ENCODE results near the gene DENND10. TPM values are rescaled to one million over a fixed set of nuclear protein-coding genes. Genes with fewer than 3 reads are reported as not detected.

DENND10 gene
- total RNA-seq, 4 donors from 2014 or later, result 33.8 to 50.8 (median 45.7) TPM

GRCh38 chr10:119162452-119163092, 58.7 kb downstream of the DENND10 start:
- DNase-seq, result no peak
- Histone ChIP-seq H3K27ac (peak overlapping the region in 1 of 4 donors; percentile 4), H3K9me3 (no peaks in the 10 kb centered on the region), H3K4me3 (no peak overlapping the region), H3K4me1 (peaks cover 0 to 7% (median 2%) of the 10 kb centered on the region in 4 donors), H3K27me3 (no peaks in the 10 kb centered on the region), H3K36me3 (peaks cover 0 to 29% (median 0%) of the 10 kb centered on the region in 3 donors)
- no peak for TF ChIP-seq CTCF (IDR thresholded peaks at IDR 0.05)
- no peak for TF ChIP-seq POLR2A (IDR thresholded peaks at IDR 0.05)

- H3K27me3 ChIP-seq, result no peaks in the 10 kb centered on the region
Observed at GRCh38 chr10:119165171-119166117, 61.5 kb downstream of the DENND10 start, which contains the start of gene SFXN4. TSS of gene SFXN4 (minus strand) at chr10:119165714. CDS start at chr10:119165647, 67 bp downstream.

GRCh38 chr10:119166118-119166500, 62.2 kb downstream of the DENND10 start:
- DNase-seq, result no peak
- no peak for TF ChIP-seq POLR2A (IDR thresholded peaks at IDR 0.05)
- TF ChIP-seq CTCF (IDR thresholded peaks at IDR 0.05), result no peak
- Histone ChIP-seq H3K27me3 (no peaks in the 10 kb centered on the region), H3K4me1 (peaks cover 0 to 7% (median 2%) of the 10 kb centered on the region in 4 donors), H3K27ac (peak overlapping the region; percentile 81 to 94 (median 89)), H3K4me3 (peak overlapping the region; percentile 62 to 94 (median 73)), H3K36me3 (peaks cover 0 to 39% (median 0%) of the 10 kb centered on the region in 3 donors), H3K9me3 (no peaks in the 10 kb centered on the region)

More at GRCh38 chr10:119165171-119166117, 61.5 kb downstream of the DENND10 start, which contains the start of gene SFXN4:
- peak; percentile 78 to 92 (median 91) for DNase-seq
- peaks cover 0 to 7% (median 2%) of the 10 kb centered on the region in 4 donors for H3K4me1 ChIP-seq
- TF ChIP-seq POLR2A (IDR thresholded peaks at IDR 0.05) (peak; percentile 75 to 79), CTCF (IDR thresholded peaks at IDR 0.05) (peak in 3 of 6 experiments; percentile 13 to 34 (median 20))
- H3K36me3 ChIP-seq, result peaks cover 0 to 32% (median 0%) of the 10 kb centered on the region in 3 donors
- peak within 1 kb of the TSS; percentile 81 to 94 (median 89) for H3K27ac ChIP-seq
- peak within 1 kb of the TSS; percentile 62 to 94 (median 73) for H3K4me3 ChIP-seq
- no peaks in the 10 kb centered on the region for H3K9me3 ChIP-seq

- peak overlapping the region in 3 of 4 donors; percentile 81 to 94 (median 87) for H3K27ac ChIP-seq
- peaks cover 0 to 43% (median 0%) of the 10 kb centered on the region in 3 donors for H3K36me3 ChIP-seq
- H3K9me3 ChIP-seq, result no peaks in the 10 kb centered on the region
- peaks cover 0 to 7% (median 2%) of the 10 kb centered on the region in 4 donors for H3K4me1 ChIP-seq
- TF ChIP-seq POLR2A (IDR thresholded peaks at IDR 0.05) (no peak), CTCF (IDR thresholded peaks at IDR 0.05) (no peak)
- H3K4me3 ChIP-seq, result no peak overlapping the region
- no peaks in the 10 kb centered on the region for H3K27me3 ChIP-seq
- DNase-seq, result no peak
Observed at GRCh38 chr10:119166564-119166963, 62.7 kb downstream of the DENND10 start.

- Histone ChIP-seq H3K4me3 (no peak overlapping the region), H3K36me3 (peaks cover 0 to 48% (median 0%) of the 10 kb centered on the region in 3 donors), H3K9me3 (no peaks in the 10 kb centered on the region), H3K4me1 (peaks cover 0 to 7% (median 2%) of the 10 kb centered on the region in 4 donors), H3K27me3 (no peaks in the 10 kb centered on the region), H3K27ac (no peak overlapping the region)
- no peak for DNase-seq
- TF ChIP-seq POLR2A (IDR thresholded peaks at IDR 0.05) (no peak), CTCF (IDR thresholded peaks at IDR 0.05) (no peak)
Observed at GRCh38 chr10:119167041-119167440, 63.1 kb downstream of the DENND10 start.
